HepG2 (cell line): ENCODE measurements around the gene ZFYVE28. TPM values are rescaled to one million over a fixed set of nuclear protein-coding genes. Genes with fewer than 3 reads are reported as not detected.
A peak's percentile ranks its signal among the peaks of the same experiment; 100 is the strongest.

Source experiments
- ATAC-seq: fragments of 200-7000 bp; cut with Tn5 transposase; 3 replicates; pipeline ENCODE4 v1.9.1; 2020; ENCODE audit warnings: mild to moderate bottlenecking, moderate library complexity
- BruUV-seq: library from RNA; stranded (reverse); fragments of 400-500 nt; replicated peaks from 2 replicates; lab custom pipeline; 2021; lab: Mats Ljungman, UMichigan
- CTCF ChIA-PET: fragments of 300-600 bp; formaldehyde crosslinking; extraction: SDS; loops from one replicate; lab custom pipeline; 2021; ENCODE audit warnings: low total read pairs, inconsistent platforms, low intra/inter-chr PET ratio; lab: Yijun Ruan, JAX
- POLR2A ChIA-PET: fragments of 350-600 bp; sonication (Branson Sonifier 250); formaldehyde crosslinking; loops from one replicate; lab custom pipeline; 2020; ENCODE audit warnings: antibody characterized with exemption, inconsistent platforms; lab: Yijun Ruan, JAX
- DNase-seq: peaks from one replicate; pipeline ENCODE4 v3.0.0-alpha.2; 2015; ENCODE audit warnings: low spot score
- FAIRE-seq: peaks from 3 replicates; lab custom pipeline; 2011; peaks lifted over from hg19 to GRCh38; lab: Jason Lieb, UNC
- H2AFZ ChIP-seq: one replicate; pipeline ENCODE4 v1.6.1; 2011; ENCODE audit warnings: low read length, inconsistent platforms
- H3K27ac ChIP-seq: fragments of 300-600 bp; 3 replicates; pipeline ENCODE4 v1.8.0; 2011; ENCODE audit warnings: mixed run types, mild to moderate bottlenecking, mixed read lengths, low read length, inconsistent platforms; ENCODE audit not compliant: insufficient read depth; ENCODE audit errors: extremely low read length
- H3K27me3 ChIP-seq, 2 experiments: fragments of 200-600 bp in 1 of 2; 2 replicates in 1 of 2; 3 replicates in 1 of 2; pipeline versions ENCODE4 v1.6.0 to v1.8.0; 2011; ENCODE audit warnings: low read length in 2 of 2, mild to moderate bottlenecking in 2 of 2, moderate library complexity in 2 of 2, inconsistent platforms in 1 of 2; ENCODE audit not compliant: insufficient read depth in 2 of 2, control insufficient read depth in 1 of 2
- H3K36me3 ChIP-seq, 2 experiments: fragments of 200-600 bp in 1 of 2; replicated peaks in 1 of 2; 2 replicates in 1 of 2; 3 replicates in 1 of 2; pipeline versions ENCODE4 v1.5.1 to v1.8.0; 2011; ENCODE audit warnings: low read length in 2 of 2, inconsistent platforms in 1 of 2; ENCODE audit not compliant: insufficient read depth in 2 of 2, control insufficient read depth in 1 of 2
- H3K4me1 ChIP-seq: 2 replicates; pipeline ENCODE4 v1.5.1; 2012; ENCODE audit warnings: low read length, inconsistent platforms; ENCODE audit not compliant: insufficient read depth
- H3K4me2 ChIP-seq: 2 replicates; pipeline ENCODE4 v1.6.0; 2011; ENCODE audit warnings: low read depth, low read length, inconsistent platforms
- H3K4me3 ChIP-seq, 3 experiments: fragments of 200-600 bp in 1 of 3; sonication (generic), shearing (Covaris generic) in 1 of 3; replicated peaks in 1 of 3; 2 replicates each; pipeline ENCODE4 v1.5.1; 2011 to 2016; ENCODE audit warnings: low read length in 3 of 3, inconsistent platforms in 2 of 3, low read depth in 2 of 3, mild to moderate bottlenecking in 2 of 3, control low read depth in 1 of 3, mixed read lengths in 1 of 3; ENCODE audit not compliant: insufficient read depth in 1 of 3
- H3K79me2 ChIP-seq: one replicate; pipeline ENCODE4 v1.6.1; 2011; ENCODE audit warnings: low read length, inconsistent platforms; ENCODE audit not compliant: insufficient read depth
- H3K9ac ChIP-seq: 2 replicates; pipeline ENCODE4 v1.6.0; 2011; ENCODE audit warnings: mild to moderate bottlenecking, low read depth, low read length, inconsistent platforms; ENCODE audit not compliant: insufficient read depth
- H3K9me3 ChIP-seq: 2 replicates; pipeline ENCODE4 v1.5.1; 2012; ENCODE audit warnings: mild to moderate bottlenecking, low read length
- H4K20me1 ChIP-seq: 2 replicates; pipeline ENCODE4 v1.6.0; 2011; ENCODE audit warnings: inconsistent platforms, mild to moderate bottlenecking, low read length, moderate library complexity; ENCODE audit not compliant: insufficient read depth
- CBX5 ChIP-seq: sonication (generic); formaldehyde crosslinking; IDR thresholded peaks from 2 replicates; pipeline ENCODE4 v1.4.0; 2020; ENCODE audit warnings: missing genetic modification reagents, borderline replicate concordance
- FOSL1 ChIP-seq: sonication (generic); formaldehyde crosslinking; IDR thresholded peaks from 2 replicates; pipeline ENCODE4 v1.9.0; 2021; ENCODE audit warnings: missing genetic modification reagents, borderline replicate concordance
- NKX3-1 ChIP-seq: sonication (generic); formaldehyde crosslinking; IDR thresholded peaks from 2 replicates; pipeline ENCODE4 v1.5.0; 2020; ENCODE audit warnings: missing genetic modification reagents
- XBP1 ChIP-seq: sonication (generic); formaldehyde crosslinking; IDR thresholded peaks from 2 replicates; pipeline ENCODE4 v1.5.0; 2020; ENCODE audit warnings: missing genetic modification reagents
- ZBTB44 ChIP-seq: sonication (generic); formaldehyde crosslinking; IDR thresholded peaks from 2 replicates; pipeline ENCODE4 v1.4.0; 2020; ENCODE audit warnings: missing genetic modification reagents
- ZC3H13 ChIP-seq: sonication (generic); formaldehyde crosslinking; IDR thresholded peaks from 2 replicates; pipeline ENCODE4 v1.8.1; 2023; ENCODE audit warnings: mild to moderate bottlenecking, missing genetic modification reagents, moderate library complexity
- ZKSCAN5 ChIP-seq: sonication (generic); formaldehyde crosslinking; IDR thresholded peaks from 2 replicates; pipeline ENCODE4 v1.5.1; 2020; ENCODE audit warnings: mild to moderate bottlenecking, missing genetic modification reagents
- ZNF101 ChIP-seq: sonication (generic); formaldehyde crosslinking; IDR thresholded peaks from 2 replicates; pipeline ENCODE4 v1.4.0; 2020; ENCODE audit warnings: mild to moderate bottlenecking, low read depth, missing genetic modification reagents, borderline replicate concordance
- ZNF253 ChIP-seq: sonication (generic); formaldehyde crosslinking; IDR thresholded peaks from 2 replicates; pipeline ENCODE4 v1.8.0; 2022; ENCODE audit warnings: mild to moderate bottlenecking, missing genetic modification reagents, borderline replicate concordance
- ZNF510 ChIP-seq: sonication (generic); formaldehyde crosslinking; IDR thresholded peaks from 2 replicates; pipeline ENCODE4 v1.4.0; 2020; ENCODE audit warnings: low read depth, mild to moderate bottlenecking, missing genetic modification reagents
- WGBS: methylation state at CpG from one replicate; pipeline ENCODE4 v1.1.6; 2017; ENCODE audit warnings: low lambda C conversion rate; 5-methylcytosine and 5-hydroxymethylcytosine counted together
- in situ Hi-C: cut with HindIII; loops from 2 replicates; pipeline ENCODE4 v1.10.0; 2017; ENCODE audit warnings: low pct_unique_long_range_greater_than_20kb; ENCODE audit not compliant: extremely low pct_ligation_motif_present
- intact Hi-C: fragments of 100-400 bp; cut with micrococcal nuclease; formaldehyde crosslinking; loops from one replicate; pipeline ENCODE4 v1.10.0; 2022; ENCODE audit not compliant: unreplicated experiment
- polyA plus RNA-seq, 8 experiments: library from polyadenylated mRNA; depleted of rRNA in 3 of 8; stranded (reverse) in 7 of 8; unstranded in 1 of 8; fragments of >200 nt; fragmentation: Illumina TruSeq in 4 of 8; extraction: Trizol in 4 of 8; gene quantifications; 2 replicates each; pipeline versions ENCODE4 v1.2.1 to v1.2.3, GENCODE V29; 2011 to 2016; ENCODE audit warnings: low read depth in 4 of 8, missing spikeins in 1 of 8, mixed read lengths in 1 of 8; ENCODE audit not compliant: insufficient read depth in 1 of 8
- total RNA-seq, 5 experiments: library from RNA; depleted of rRNA; stranded (reverse); fragments of >200 nt; fragmentation: Illumina TruSeq; extraction: Trizol; gene quantifications; 2 replicates each; pipeline ENCODE4 v1.2.3, GENCODE V29; 2016; ENCODE audit warnings: low read depth in 1 of 5

Gene ZFYVE28
- total and polyA plus RNA-seq, 2 of the 13 experiments (the other 11 are each of a cell fraction or from before 2014, with no cell fraction given): 0.12 to 0.22 TPM

- ATAC-seq: no peak
- no peaks in the 10 kb centered on the region for H3K36me3 ChIP-seq
- CTCF ChIA-PET: no interaction called here
- no peak overlapping the region for H3K4me3 ChIP-seq
- POLR2A ChIA-PET: no interaction called here
- no peak for FAIRE-seq
- H4K20me1 ChIP-seq: no peaks in the 10 kb centered on the region
- BruUV-seq: no TSS peak
- no peaks in the 10 kb centered on the region for H3K79me2 ChIP-seq
- H3K4me1 ChIP-seq: no peaks in the 10 kb centered on the region
- no peak overlapping the region for H2AFZ ChIP-seq
- DNase-seq: no peak
- no peak overlapping the region for H3K27ac ChIP-seq
- 29% methylated on average over 6 of the region's 10 CpGs for WGBS
- no peaks in the 10 kb centered on the region for H3K9me3 ChIP-seq
- H3K27me3 ChIP-seq: peaks cover 5 to 22% of the 10 kb centered on the region in 2 experiments; a peak in 4 of 5 replicates
- H3K4me2 ChIP-seq: no peak overlapping the region
- no peak for TF ChIP-seq ZKSCAN5
- TF ChIP-seq, all 625 proteins: peak for 0
- intact Hi-C loops (no loop called here), in situ Hi-C loops (no loop called here)
- H3K9ac ChIP-seq: no peak overlapping the region
Observed at GRCh38 chr4:2322227-2322626, 96.2 kb downstream of the ZFYVE28 start.

GRCh38 chr4:2321279-2322196 is 96.9 kb downstream of the ZFYVE28 start:
- peak; percentile 63 for ATAC-seq
- no peak for TF ChIP-seq ZNF101
- TF ChIP-seq ZBTB44 (CRISPR knock-in tag): no peak
- no peak for TF ChIP-seq NKX3-1 (CRISPR knock-in tag)
- no peak for TF ChIP-seq ZNF510 (CRISPR knock-in tag)
- TF ChIP-seq XBP1 (CRISPR knock-in tag): no peak
- no peak for TF ChIP-seq ZNF253 (CRISPR knock-in tag)
- TF ChIP-seq FOSL1 (CRISPR knock-in tag): no peak
- TF ChIP-seq ZC3H13 (CRISPR knock-in tag): no peak
- TF ChIP-seq CBX5: no peak

More at GRCh38 chr4:2321279-2322196, 96.9 kb downstream of the ZFYVE28 start:
- ChIA-PET POLR2A (no interaction called here), CTCF (no interaction called here)
- Histone ChIP-seq H3K9me3 (no peaks in the 10 kb centered on the region), H3K27ac (no peak overlapping the region), H3K4me2 (no peak overlapping the region), H3K4me1 (no peaks in the 10 kb centered on the region), H3K79me2 (no peaks in the 10 kb centered on the region), H3K9ac (no peak overlapping the region), H3K27me3 (peaks cover 5 to 22% of the 10 kb centered on the region in 2 experiments; a peak in 4 of 5 replicates), H3K4me3 (no peak overlapping the region), H2AFZ (no peak overlapping the region), H4K20me1 (no peaks in the 10 kb centered on the region), H3K36me3 (no peaks in the 10 kb centered on the region)
- intact Hi-C loops (no loop called here), in situ Hi-C loops (no loop called here)
- no TSS peak for BruUV-seq
- FAIRE-seq: no peak
- WGBS: 41% methylated on average over 21 of the region's 22 CpGs
- DNase-seq: no peak
